NCI-H1105 (cell line): ENCODE results near the gene ARHGAP6.

Experiments
- DNase-seq: peaks from one replicate; lab custom pipeline; 2025; lab: John Stamatoyannopoulos, UW

The ARHGAP6 gene

DNA sequence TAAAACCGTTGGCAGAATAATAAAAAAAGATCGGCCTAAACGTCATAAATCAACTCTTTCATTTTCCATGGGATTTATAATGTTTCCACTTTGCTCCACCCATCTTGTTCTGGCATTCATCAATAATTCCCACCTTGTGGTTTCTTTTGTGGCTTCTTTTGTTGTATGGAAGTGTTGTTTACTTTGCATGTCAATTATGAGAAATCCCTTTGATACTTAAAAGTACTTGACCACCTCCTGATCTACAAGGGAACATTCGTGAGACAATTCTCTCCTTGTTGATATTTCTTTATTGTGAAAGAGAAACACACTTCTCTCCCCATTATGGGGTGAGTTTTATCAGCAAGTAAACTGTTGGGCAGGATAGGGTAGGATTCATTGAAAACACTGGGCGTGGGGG is 369.7 kb downstream of the ARHGAP6 start:
- DNase-seq: peak; percentile 2

DNA sequence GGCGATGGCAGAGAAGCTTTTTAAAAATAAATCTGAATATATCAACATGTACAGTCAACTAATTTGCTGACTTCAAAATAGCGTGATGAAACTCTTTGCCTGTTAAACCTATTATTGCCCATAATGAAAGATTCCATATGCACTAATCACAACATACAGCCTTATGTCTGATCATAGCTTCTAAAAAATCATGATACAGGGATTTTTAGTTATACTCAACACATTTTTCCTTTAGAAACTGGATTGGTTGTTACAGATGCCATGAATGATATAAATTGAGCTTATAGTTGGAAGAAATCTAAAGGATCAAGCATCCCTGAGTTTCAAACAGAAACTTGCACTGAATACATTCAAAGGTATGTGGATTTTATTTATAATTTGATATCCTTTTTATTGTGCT is 372.6 kb downstream of the ARHGAP6 start, which contains the start of gene AMELX:
AMELX (plus strand) TSS at position 301 of the 400 bp plus-strand sequence. CDS start 1,376 bp downstream, outside the sequence.
- no peak for DNase-seq

DNA sequence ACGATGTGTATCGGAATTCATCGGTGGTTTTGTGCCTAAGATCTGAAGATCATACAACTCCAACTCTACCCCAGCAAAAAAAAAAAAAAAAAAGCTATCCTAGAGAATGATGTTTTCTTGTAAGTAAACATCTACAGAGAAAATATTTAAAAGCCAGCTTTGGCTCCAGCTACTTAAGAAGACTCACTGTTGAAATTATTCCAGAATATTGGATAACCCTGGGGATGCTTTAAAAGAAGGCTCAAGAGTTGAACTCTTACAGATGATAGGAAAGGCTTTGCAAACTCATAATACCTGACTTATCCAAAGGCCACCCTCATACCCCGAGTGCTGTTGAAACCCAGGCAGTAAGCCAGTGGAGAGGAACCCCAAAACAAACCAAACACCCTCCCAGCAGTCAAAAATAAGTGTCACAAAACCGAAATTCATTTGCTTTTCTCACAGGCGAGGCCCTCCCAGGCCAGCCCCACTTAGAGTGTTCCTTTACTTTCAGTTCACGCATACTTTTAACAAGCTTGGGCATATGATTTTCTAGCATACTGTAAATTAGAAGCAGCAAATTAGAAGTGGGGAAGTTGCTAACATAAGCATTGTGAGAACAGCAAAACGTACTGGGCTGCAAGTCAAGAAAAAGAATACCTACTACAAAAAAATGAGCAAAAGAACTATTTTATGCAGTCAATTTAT is 375.2 kb downstream of the ARHGAP6 start:
- no peak for DNase-seq

DNA sequence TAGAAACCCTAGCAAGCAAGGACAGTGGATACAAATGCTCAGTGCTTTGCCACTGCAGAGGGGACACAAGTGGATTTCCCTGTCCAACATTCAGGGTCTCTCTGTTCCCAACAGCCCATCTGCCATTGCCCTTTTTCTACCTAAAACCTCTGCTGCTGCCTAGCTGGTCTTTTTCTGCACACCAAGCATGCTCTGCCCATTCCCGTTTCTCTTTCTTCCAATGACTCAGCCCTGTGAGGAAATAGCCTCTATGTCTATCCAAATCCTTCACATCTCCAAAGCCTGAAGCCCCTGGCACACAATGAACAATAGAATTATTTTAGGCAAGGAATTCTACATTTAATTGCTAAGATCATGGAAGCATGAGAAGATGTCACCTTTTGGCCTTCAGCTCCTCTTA is 378.2 kb downstream of the ARHGAP6 start:
- no peak for DNase-seq

DNA sequence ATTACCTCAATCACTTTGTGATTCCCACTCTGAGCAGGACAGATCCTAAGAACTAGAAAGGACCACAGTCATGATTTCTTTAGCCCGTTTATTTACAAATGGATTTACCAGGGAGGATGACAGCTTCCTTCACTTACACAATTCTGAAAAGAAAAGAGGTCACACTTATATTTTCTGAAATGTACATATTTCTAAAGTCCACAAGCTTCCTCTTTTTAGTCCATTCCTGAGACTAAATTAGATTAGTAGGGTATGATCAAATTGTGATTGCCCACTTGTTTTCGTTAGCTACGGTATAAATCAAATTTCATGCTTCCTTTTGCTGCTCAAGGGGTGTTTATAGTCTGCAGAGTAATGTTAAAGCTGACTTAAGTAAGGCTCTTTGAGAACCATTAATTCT is 380.1 kb downstream of the ARHGAP6 start:
- no peak for DNase-seq

DNA sequence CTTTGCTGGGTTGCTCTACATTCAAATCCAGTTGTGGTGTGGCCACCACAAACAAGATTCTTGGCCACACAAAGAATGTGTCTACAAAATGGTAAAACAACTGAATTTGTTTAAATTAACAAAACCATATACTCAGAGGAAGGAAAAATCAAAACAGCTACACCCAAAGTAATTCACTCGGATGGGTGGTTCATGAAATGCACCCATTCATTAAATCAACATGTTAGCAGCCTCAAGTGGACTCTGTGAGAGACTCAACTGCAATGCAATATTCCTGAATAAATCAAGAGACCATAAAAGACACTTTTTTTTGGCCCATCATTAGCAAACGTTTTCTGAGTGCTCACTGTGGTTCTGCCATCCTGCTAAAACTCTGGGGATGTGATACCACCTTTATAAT is 383.7 kb downstream of the ARHGAP6 start:
- no peak for DNase-seq

DNA sequence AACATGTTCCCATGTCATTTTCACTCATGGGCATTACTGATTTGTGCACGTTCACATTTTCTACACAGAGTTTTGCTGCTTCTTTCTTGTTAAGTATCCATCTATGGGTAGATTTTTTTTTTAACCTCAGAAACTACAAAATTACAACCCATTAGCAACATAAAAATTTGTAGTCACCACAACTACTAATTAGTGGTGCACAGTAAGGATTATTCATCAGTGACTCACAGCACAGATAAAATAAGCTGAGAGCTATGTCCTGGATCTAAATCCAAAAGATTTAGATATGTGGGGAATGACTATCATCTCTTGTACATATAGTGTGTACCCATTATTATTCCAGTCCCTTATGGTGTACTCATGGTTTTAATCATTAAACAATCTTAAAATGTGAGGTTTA is 392.2 kb downstream of the ARHGAP6 start:
- no peak for DNase-seq

DNA sequence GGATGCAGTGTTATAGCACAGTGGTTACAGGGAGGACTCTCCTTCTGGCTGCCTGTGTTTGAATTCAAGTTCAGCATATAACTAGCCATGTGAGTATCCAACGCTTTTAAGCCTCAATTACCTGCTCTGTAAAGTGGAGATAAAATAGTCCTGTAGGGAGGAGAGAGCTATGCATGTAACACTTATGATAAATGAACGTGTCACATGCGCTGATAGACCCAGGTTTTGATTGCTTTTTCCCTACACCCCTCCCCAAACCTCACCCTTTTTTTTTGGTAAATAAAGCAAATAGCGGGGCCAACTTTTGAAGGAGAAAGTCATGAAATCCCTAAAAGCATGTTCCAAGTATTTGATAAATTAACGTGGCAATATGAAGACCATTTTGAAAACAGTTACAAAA is 392.9 kb downstream of the ARHGAP6 start:
- no peak for DNase-seq

DNA sequence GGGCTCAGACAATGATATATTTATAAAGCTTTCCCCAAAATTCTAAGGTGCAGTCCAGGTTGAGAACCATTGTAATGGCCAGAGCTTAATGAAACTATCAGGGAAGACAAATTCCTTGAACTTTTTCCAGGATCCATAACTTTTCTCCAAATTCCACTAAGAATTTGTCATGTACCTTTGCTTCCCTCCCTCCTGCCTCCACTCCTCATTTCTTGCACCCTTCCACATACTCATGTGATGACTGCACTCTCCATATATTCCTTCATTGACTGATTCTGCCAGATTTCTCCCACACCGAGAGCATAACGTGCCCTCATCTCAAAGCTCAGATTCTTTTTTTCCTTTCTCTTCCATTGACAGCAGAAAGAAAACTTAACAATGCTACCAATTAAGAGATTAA is 393.4 kb downstream of the ARHGAP6 start:
- DNase-seq: no peak

DNA sequence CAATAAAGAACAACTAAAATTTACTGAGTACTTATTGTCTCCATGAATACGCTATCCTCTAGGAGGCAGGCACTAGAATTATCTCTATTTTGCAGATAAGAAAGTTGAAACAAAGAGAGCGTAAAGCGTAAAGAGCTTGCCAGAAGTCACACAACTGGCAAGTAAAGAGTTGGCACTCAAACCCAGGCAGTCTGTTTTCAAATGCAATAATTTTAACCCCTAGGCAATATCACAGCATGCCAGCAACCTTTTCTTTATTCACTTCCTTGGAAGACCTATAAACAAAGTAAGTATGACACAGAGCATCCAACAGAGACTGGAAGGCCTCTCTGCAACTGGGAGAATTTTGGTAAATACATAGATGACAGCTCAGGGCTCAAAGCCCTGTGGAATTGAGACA is 395.7 kb downstream of the ARHGAP6 start:
- no peak for DNase-seq

DNA sequence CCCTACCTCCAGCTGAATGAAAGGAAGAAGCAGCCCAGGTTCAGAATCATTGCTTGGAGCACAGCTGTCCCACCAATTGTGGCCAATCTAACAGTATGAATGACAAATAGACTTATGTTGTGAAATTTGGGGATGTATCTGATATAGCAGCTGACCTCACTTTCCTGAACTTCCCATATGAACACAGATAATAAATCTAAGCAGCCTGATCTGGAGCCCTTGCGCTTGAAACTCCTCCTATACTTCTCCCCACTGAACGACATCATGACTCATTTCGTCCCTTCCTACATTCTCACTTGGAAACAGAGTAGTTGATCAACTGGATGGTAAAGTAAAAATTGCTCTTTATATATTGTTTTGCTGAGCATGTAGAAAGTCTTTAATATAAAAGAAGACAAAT is 396.7 kb downstream of the ARHGAP6 start:
- DNase-seq: no peak

DNA sequence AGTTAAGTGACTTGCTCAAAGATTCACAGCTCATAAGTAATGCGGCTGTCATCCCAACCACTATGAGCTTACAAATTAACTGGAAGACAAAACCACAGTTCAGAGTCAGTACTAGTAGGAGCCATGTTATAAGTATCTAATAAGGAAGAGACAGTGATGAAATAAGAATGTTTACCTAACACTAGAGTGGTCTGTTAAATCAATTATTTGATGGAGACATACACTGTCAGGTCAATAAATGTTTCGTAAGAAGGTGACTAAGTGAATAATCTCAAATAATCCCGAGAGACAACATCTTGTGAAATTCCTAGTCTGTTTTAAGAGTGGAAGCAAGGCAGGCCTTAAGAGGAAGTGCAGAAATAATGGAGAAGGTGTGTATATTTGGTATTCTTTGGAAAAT is 398.3 kb downstream of the ARHGAP6 start:
- no peak for DNase-seq

DNA sequence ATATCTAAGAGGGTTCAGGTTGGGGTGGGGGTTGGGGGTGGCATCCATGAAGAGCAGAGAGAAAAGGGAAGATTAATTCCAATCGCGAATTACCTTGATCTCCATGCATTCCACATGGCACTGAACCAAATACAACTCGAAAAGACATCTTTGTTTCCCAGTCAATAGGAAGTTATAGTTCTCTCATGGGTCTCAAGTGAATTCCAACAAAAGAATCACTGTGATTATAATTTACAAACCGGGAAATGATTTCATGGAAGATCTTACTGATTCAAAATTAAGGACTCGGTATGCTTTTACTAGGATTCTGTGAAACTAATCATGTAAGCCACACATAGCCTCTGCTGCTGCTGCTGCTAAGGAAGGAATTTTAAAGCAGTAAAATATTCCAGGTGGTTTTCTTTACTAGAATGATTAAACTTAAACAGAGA is 399.1 kb downstream of the ARHGAP6 start:
- DNase-seq: no peak

DNA sequence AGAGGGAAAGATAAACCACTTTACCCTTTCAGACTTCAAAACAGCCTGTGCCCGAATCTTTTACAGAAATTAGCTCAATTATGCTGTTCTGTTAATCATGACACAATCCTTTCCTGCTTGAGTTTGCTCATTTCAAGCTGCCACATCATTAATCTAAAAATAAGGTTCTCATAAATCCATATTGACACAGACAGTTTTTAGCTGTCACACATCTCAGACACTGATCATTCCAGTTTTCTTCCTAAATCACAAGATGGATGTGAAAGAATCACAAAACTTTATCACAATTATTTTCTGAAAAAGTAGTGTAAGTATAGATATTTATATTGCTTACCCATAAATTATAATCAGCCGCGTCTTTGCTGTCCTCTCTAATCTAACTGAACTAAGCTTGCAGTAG is 400.4 kb downstream of the ARHGAP6 start:
- no peak for DNase-seq

DNA sequence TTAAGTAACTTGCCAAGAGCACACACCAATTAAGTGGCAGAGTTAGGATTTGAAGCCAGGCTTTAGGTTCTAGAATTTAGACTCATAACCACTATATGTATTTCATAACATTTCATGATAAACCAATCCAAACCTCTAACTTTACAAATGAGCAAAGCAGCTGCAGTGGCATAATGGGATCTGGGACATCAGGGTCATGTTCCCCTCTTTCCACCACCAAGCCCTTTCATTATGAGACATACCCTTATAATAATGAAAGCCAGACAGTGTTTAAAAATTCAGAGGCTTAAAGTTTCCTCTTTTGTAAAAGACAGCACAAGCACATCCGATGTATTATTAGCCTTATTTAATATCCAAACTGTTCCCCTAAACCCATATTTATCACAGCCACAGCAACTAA is 400.8 kb downstream of the ARHGAP6 start:
- no peak for DNase-seq

DNA sequence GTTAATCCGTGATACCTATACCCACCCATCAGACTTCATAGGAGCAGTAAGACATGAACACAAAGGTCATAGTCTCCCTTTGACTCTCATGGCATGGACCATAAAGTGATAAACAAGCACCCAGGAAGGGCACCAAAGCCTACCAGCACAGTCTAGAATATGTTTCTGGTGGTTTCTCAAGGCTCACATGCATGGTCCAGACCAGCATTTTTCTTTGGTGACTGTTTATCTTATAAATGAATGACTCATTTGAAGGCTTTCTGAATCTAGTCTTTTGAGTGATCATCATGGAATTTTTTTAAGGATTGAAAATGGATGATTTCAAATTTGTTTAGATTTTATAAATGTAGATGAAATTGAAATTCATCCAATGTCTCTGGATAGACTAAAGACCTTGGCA is 404.5 kb downstream of the ARHGAP6 start:
- no peak for DNase-seq

DNA sequence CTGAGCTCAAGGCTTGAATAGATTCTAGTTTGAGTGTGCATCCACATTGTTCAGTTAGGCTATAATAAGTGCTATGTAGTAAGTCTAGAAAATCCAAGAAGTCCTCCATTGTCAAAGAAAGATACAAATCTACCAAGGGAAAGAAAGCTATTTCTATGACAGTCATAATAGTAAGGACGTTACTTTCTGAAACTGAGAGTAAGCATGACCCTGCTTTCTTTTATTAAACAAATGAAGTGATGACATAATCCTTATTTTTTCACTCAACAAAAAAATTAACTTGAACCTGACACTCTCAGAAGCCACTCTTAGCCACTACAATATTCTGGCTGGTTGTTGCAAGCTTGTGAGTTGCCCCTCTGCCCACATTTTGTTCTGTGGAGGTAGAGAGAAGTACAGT is 406.3 kb downstream of the ARHGAP6 start:
- no peak for DNase-seq

DNA sequence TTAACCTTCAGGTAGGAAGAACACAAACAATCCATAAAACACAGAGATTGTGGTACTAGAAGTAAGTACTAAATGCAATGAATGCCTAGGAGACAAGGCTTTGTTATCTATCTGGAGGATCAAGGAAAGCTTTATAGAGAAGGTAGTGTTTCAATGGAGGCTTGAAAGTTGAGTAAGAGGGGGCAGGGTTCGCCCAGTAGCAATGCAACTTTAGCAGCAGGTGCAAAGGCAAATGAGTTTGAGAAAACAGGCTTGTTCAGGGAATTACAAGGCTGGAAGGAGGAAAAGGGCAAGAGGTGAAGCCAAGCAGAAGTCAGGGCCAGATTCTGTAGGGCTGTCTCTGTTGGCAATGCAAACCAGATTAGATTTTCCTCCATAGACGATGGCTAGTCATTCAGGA is 408.0 kb downstream of the ARHGAP6 start:
- no peak for DNase-seq

DNA sequence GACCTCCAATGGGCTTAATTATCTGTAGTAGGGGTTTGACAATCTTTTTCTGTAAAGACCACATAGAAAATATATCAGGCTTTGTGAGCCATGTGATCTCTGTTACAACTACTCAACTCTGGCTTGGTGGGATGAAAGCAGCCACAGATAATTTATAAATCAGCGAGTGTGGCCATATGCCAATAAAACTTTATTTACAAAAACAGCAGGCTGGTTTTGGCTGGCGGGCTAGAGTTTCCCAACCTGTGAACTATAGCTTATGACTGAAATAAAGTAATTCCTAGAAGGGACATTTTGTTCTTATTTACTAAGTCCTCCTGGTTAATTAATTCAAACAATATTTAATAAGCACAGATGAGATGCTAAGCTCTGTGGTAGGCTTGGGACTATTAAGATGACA is 408.4 kb downstream of the ARHGAP6 start:
- no peak for DNase-seq

DNA sequence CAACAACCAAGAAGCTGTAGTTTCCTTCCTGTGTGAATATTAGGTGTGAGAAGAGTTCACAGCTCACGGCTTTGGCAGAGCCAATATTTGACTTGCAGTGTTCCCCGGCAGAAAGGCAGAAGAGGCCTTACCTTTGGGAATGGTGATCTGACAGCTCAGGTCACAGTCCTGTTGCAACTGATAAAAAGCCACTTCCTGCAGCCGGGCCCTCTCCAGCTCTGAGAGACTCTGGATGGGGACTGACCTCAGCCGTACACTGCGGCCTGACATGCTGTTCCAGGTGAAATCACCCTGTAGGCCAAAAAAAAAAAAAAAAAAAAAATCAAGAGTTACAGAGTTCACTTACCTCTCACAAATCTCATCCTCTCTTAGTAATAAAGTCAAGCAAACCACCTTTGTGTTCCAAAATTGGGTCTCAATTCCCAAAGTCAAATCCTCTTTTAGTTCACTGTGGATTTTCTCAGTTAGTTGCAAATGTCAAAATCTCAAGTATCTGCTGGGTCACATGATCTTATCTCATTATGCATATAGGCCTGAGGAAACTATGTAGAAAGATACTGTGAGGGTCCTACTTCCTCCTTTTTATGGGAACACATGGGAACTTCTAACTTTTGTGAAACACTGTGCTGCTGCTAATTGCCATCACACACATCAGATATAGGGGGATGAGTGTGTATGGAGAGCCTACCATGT is 411.2 kb downstream of the ARHGAP6 start:
- no peak for DNase-seq

DNA sequence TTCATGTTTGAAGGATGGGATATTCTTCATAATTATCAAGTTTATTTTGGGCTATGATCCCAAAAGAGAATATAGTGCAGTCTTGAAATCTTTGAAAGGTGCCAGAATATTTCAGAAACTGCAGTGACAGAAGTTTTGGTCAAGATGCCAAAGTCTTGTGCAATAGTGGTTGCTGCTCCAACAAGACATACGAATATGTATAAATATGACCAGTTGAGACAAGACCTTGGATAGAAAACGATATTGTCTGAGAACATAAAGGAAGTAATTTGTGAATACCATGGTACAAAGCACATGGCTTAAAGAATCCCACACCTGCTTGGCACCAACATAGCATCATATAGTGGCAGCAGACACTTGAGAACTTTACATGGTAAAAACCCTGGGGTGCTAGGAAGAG is 421.1 kb downstream of the ARHGAP6 start:
- DNase-seq: no peak

DNA sequence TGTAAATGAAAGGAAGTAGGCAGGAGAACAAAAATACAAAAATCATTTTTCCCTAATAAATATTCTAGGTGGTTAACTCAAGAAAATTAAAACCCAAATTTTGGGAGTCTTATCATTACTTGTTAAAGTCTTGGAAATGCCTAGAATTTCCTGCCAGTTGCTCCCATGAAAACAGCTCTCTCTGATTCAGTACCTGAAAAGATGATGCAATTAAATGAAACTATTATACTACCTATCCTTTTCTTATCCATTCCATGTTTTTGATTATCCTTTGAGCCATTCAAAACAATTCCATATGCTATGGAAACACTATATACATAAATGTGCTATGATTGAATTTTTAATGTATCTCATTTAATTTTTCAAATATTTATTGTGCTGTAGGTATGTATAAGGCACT is 423.0 kb downstream of the ARHGAP6 start:
- DNase-seq: no peak

DNA sequence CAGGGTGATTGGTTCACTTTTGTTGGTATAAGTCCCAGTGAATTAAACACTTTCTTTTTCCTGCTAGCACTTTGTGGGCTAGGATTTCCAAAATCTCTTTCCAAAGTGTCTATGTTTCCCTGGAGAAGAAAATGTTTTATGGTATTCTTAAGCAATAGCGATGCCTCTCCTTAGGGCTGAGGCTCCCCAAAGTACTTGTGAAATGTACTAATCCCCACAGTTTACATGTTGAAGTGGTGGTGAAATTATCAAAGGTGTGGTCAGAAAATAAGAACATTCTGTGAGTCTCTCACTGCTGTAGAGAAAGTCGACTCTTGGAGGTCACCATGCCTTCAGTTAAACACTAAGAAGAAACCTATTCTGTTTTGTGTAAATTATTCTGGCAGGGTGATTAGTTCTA is 424.0 kb downstream of the ARHGAP6 start:
- DNase-seq: no peak

DNA sequence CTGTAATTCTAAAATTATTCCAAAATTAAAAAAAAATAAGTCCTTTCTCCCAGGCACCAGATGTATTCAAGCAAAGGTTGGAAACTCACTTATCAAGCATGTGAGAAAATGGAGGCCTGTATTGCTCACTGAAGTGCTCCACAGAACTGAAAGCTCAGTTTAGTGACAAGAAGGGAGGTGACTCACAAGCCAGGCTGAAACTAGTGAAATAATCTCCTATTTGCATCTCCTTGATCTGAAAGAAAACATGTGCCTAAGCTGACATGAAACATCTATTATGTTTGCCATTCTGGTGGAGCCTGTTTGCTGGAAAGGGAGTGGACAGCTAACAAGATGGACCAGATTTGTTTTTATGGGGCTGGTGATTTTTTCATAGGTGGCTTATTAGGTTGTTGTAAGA is 426.5 kb downstream of the ARHGAP6 start:
- DNase-seq: no peak
